ENCODE data around the gene BICD1.
A peak's percentile ranks its signal among the peaks of the same experiment; 100 is the strongest.

Gene BICD1

DNA sequence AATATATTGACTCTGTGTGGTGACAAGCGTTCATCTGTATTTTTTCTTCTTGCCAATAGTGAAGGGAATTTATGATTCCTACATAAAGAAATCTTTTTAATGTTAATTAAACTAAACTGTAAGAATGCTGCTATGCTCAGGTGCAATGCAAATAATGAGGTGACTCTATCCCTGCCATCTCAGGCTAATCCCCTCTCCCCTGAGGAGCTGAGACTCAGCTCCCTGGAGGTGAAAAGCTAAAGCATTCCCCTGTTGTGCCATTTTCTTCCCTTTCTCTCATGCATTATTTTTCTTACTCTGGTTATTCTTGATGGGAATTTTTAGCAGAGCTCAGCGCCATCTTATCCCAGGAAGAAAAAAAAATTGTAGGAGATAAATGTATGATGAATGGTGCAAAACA lies 178.8 kb downstream of the BICD1 start:
- no peak for DNase-seq

DNA sequence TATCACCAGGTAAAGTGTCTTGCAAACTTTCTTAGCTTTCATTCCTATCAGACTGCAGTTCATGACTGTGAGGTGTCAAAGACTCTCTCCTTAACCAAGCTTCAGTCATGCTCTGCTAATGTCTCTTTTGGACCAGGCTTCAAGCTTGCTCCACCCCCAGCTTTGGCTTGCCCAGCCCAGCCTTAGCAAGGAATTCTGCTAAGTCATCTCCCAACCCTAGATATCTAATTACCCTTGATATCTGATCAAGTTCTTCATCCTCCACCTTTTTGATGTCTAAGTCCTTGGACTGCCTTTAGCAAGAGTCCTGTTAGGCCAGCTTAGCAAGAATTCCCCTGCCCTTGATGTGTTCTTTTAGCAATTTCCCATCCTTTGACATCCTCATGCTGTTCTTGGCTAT lies 183.8 kb downstream of the BICD1 start:
- no peak for DNase-seq

DNA sequence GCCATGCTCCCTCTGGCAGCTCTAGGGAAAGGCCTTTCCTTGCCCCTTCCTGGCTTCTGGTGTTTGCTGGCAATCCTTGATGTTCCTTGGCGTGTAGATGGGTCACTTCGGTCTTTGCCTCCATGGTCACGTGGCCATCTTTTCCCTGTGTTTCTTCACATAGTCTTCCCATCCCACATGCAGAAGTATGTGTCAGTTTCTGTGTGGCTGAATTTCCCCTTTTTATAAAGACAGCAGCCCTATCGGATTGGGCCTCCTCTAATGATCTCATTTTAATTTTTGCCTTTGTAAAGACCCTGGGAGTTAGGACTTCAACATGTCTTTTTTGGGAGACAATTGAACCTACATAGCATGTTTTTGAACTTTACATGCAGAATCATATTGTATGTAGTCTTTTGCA lies 185.5 kb downstream of the BICD1 start:
- no peak for DNase-seq

DNA sequence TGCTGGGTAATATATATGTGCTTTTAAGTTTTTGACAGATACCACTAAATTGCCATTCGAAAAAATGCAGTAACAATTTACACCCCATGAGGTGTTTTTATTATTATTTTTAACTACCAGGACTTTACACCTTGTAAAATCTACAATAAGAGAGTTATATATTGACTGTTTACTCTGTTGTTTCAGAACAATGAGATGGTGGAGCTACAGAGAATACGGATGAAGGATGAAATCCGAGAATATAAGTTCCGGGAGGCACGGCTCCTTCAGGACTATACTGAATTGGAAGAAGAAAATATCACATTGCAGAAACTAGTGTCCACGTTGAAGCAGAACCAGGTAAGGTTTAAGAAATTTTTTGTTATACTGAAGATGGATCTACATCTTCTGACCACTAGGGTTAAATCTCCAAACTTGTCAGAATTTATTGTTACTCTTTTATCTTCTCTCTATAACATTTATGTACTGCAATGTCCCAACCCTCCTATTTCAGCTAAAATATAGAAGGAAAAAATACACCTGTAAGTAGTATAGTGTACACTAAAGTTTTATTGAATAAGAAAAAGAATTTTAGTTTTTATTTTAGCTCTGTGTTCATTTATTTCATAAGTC lies 187.3 kb downstream of the BICD1 start:
- DNase-seq, result no peak

DNA sequence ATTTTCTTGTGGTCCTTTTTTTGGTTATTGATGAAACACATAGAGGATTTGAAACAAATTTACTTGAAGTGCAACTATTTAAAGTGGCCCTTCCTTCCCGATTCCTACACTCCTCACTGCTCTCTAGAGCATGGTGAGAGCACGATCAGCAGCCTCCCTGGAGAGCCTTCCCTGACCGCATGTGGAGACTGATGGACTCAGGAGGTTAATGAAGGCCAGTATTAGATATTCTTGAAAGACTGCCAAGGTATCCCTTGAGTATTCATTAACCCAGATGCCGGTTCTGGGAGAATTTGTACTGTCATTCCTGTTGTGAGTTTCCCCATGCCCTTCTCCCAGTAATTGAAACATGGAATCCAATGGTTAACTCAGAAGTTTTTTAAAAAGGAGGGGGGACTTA lies 189.9 kb downstream of the BICD1 start:
- DNase-seq, result no peak

DNA sequence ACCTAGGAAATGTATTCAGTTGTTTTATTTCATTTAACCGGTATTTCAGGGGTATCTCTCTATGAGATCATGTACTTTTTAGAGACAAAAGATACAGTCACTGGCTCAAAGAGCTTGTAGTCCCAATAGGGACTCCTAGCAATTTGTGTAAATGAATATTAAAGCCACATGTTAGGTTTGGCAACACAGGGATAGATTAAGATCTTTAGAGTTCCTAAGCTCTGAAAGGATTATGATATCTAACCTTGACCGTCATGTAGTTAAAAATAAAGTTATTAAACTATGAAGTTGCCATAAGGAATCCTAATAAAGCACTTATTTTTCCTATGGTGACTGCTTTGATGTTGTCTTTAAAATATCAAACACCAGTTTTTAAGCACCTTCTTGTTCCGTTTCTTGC lies 192.3 kb downstream of the BICD1 start:
- no peak for DNase-seq

DNA sequence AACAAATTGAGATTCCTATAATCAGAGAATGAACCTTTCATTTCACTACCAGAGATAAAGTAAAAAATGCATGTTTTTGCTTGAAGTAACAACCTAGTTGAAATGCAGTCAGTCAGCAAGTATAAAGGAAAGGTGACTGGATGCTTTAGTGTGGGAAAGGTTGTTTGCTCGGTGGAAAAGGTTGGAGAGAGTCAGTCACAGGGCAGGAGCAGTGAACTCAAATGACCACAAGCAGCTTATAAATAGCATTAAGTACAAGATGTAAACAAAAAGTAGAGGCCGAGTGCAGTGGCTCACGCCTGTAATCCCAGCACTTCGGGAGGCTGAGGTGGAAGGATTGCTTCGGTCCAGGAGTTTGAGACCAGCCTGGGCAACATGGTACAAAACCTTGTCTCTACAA lies 194.6 kb downstream of the BICD1 start:
- no peak for DNase-seq

DNA sequence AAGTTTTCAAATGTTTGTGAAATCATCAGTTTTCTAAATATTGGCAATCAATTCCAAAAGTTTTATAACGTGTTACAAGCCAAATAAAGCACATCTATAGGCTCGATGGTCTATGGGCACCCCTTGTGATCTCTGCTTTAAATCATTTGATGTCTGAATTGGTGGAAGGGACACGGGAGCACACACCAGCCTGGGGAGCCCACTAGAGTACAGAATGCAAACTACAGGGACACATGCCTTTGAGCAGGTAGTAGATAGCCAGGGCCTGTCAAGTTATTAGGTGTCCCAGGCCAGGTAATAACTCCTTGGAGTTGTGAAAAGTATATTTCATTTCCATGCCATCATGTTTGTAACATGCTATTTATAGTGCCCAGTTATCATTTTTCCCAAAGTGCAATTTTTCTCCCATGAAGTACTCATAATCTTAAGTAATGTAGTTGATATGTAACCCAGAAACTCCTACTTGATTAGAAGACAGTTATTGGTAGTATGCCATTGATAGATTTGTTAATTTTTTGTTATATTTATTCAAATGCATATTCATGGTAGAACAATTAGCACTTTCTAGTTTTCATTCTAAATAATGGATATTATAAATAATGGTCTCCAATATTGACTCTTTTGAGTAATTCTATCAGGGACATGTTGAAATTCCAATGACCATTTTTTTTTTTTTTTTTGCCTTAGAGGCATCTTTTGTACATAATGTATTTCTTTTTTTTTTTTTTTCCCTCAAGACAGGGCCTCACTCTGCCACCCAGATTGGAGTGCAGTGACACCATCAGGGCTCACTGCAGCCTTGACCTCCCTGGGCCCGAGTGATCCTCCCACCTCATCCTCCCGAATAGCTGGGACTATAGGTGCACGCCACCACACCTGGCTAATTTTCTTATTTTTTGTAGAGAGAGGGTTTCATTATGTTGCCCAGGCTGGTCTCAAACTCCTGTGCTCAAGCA lies 195.8 kb downstream of the BICD1 start:
- no peak for DNase-seq

DNA sequence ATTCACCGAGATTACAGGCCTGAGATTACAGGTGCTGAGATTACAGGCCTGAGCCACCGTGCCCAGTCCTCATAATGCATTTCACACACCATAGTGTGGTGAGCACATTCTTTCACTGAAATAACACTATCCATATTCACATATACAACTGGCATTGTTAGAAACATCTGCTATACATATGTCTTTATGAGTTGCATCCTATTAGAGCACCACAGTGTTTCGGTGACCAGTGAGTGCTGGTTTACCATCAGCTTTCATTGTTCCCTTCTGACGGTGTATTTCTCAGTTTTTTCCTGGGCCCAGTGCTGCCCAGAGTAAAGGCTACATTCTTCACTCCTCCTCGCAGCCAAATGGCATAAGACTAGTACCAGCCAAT lies 196.5 kb downstream of the BICD1 start:
- no peak for DNase-seq

DNA sequence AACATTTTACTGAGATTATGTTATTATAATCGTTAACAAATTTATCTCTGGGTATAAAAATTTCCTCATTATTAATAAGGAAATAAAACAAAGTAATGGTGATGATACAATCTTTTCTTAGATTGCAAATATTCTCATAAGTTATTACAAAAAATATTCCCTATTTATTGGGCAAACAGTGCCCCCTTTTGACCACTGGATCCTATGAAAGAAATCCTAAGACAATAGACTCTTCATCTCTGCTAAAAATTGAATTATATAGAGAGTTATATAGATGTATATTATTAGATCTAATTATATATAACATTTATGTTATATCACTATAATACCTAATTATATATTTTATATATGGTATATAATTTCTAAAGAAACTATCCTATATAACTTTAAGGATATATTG lies 198.5 kb downstream of the BICD1 start:
- DNase-seq, result peak; percentile 22

DNA sequence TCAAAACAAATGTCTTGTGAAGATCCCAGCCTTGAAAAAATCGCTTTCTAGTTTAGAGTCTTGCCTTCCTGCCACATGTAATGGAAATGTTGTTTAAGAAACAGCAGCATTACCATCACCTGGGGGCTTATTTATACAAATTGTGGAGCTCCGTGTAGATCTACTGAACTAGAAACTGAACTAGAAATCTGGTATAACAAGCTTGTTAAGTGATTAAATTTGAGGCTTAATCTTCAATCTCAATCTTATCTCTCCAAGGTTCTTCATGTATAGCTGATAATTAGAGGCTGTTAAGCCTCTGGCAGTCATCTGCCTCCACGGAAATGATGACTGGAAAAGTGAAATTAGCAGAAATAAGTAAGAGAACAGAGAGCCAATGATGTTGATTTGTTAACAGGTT lies 200.7 kb downstream of the BICD1 start:
- no peak for DNase-seq

DNA sequence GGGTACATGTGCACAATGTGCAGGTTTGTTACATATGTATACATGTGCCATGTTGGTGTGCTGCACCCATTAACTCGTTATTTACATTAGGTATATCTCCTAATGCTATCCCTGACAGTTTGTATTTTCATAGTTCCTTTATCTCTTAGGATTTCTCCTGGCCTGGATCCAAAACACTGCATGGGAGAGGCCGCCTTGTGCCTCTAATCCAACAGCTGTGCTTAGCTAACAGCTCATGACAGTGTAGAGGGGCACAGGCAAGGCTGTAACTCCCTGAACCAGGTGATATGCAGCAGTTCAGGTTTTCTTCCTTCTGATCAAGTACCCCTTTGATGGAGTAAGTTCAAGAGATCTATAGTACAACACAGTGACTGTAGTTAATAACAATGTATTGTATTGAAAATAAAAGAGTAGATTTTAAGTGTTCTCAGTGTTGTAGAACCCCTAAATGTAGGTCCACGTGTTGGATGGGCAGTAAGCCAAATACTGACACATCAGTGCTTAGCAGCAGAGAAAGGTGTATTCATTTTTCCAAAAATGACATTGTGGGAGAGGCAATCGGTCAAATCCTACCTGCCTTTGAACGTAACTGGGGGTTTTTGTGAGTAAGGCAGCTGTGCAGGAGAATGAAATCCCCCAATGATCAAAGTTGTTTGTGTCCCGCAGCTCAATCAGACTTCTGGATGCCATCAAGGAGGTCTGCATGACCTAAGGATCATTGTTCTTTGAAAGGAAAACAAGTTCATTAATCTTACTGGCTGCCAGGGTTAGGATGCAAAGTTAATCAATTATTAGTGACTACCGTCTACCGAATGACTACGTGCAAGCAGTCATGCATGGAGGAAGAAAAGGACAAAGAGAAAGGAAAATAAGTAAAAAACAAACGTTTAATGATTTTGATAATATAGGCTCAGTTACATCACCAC lies 203.4 kb downstream of the BICD1 start:
- DNase-seq, result no peak

DNA sequence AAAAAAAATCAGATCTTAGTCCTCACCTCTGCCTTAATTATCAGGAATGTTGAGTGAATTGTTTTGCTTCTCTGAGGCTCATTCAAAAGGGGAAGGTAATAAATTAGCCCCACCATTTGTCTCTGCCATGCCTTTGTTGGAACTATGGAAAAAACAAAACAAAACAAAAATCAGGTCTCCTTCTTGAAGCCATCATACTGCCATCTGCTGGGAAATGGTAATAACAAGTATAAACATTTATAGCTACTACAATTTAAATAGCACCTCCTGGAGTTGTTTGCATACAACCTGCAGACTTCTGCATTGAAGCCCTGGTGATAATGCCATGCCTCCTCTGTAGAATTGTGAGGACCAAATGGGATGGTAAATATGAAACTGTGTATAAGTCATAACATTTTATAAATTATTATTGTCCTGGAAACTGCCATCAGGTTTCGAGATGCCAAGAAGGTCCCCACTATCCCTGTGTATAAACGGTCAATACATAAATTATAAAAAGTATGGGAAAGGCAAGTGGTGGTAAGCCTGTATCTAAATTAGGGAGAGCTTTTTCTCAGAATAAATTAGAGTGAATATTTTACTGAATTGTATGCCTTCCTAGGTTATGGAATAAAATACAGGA lies 205.5 kb downstream of the BICD1 start:
- peak; percentile 5 for DNase-seq

DNA sequence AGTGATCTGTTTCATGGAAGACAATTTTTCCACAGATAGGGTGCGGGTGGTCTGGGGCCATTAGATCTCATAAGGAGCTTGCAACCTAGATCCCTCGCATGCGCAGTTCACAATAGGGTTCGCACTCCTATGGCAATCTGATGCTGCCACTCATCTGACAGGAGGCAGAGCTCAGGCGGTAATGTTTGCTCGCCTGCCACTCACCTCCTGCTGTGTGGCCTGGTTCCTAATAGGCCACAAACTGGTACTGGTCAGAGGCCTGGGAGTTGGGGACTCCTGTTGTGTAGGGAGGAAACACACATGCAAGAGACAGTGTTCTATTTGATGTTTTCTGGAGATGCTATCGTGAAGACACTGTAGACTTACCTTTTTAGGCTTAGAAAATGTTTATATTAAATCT lies 215.7 kb downstream of the BICD1 start:
- no peak for DNase-seq

DNA sequence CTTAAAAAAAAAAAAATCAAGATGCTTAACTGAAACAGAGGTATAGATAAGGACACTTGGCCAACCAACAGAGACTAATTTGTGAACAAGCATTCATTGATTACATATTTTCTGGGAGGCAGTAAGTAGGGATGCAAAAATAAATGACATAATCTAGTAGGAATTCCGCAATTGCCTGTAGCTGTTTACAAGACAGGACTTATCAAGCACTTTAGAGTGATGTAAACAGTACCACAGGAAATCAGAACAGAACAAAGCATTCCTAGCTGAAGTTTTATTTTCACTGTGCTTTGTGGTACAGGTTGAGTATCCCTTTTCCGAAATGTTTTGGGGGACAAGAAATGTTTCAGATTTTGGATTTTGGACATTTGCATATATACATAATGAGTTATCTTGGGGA lies 224.5 kb downstream of the BICD1 start:
- DNase-seq, result no peak

DNA sequence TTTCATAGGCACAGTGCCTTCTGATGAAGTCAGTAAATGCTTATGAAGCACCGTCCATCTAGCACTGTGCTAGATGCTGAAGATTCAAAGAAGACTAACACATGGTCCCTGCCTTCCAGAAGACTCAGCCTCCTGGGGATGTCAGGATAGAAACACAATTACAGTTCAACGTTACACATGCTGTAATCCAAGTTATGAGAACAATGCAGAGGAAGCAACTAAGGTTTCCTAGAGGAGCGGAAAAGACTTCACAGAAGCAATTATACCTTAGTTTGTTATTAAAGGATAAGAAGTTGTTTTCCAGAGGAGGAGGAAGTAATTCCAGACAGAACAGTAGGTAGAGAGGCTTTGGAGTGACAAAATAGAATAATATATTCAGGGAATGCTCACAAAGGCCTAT lies 225.8 kb downstream of the BICD1 start:
- DNase-seq, result no peak

DNA sequence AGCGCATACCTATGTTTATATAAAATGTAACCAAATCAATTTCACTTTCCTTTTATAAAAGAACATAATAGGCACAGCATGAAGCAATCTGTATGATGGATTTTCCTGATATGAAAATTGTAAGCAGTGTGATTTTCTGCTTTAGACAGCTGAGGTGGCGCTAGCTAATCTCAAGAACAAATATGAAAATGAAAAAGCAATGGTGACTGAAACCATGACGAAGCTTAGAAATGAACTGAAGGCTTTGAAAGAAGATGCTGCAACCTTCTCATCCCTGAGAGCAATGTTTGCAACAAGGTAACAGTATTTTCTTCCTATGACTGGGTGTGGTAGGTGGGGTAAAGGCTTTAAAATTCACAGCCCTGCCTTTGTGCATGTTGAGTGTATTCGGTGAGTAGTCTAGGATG lies 227.7 kb downstream of the BICD1 start:
- DNase-seq, result no peak

DNA sequence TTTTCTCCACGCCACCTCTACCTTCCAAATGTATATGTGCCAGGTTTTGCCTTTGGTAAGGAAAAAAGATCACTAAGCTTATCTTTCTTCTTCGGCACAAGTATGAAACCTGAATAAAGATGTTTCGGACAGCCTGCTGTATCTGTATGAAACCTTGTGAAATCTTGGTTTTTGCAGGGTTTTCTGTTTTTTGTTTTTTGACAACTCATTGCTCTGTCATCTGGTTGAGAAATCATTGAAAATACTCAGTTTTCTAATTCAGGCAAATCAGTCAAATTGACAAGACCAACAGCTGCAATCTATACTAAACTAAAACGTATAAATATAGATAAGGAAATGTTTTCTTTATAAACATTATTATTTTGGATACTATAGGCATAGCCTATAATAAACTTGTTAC lies 229.6 kb downstream of the BICD1 start:
- no peak for DNase-seq

DNA sequence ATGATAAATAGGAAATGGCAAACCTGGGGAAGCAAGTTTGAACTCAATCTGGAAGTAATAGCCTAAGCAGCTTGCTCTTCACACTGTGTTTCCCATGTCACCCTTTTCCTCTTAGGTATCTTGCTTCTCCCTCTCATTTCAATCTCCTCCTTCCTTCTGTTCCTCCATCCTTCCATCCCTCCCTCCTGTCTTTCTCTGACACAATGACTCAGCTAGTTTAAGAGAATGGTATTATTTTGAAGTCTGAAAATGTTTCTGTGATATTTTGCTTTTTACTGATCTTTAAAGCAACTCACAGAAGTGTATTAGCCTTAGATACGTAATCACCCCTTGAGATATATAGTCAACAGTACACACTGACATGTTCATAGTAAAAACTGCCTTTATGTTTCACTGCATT lies 236.8 kb downstream of the BICD1 start:
- DNase-seq, result no peak

DNA sequence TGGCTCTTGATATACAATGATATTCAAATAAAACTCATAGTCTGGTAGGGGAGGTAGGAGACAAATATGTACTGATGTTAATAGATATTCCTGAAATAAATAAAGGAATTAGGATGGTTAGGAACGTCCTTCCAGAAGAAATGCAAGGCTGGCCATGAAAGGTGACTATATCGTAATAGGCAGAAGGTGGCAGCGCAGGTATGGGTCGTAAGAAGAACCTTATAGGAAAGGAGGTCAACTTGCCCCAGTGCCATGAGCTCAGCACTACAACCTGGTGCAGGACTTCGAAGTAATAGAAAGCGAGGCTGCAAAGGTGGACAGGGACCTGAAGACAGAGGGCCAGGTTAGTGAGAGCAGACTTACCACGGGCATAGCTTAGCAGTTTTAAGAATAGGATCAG lies 237.4 kb downstream of the BICD1 start:
- no peak for DNase-seq

DNA sequence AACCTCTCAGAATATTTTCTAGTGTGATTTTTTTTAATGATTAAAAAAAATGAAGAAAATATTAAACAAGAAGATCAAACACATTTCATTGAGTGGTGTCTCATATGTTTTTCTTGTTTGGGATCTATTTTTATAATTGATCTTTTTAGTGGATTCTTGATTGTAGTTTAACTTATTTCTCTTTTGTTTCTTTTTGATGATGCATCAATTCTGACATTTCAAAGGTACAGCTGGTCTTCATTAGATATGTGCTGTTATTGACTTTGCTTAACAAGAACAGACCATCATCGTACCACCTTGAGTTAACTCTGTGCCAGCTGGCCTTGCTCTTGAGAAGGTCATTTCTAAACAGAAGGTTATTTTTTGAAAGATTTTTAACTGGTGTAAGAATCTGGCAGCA lies 246.9 kb downstream of the BICD1 start:
- no peak for DNase-seq

DNA sequence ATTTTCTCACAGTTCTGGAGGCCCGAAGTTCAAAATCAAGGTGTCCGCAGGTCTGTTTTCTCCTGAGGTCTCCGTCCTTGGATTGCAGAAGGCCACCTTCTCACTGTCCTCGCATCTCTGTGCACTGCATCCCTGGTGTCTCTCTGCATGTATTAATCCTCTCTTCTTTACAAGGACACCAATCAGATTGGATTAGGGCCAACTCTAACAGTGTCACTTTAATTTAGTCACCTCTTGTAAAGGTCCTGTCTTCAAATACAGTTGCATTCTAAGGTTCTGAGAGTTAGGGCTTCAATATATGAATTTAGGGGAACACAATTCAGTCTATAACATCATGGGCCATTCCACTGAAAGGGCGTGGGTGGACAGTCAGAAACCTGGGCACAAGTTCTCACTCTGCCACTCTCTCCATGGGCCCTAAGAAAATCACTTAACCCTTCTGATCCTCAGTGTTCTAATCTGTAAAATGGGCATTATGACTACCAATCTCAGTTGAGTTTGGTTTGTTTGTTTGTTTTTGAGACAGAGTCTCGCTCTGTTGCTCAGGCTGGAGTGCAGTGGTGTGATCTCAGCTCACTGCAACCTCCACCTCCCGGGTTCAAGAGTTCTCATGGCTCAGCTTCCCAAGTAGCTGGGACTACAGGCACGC lies 251.1 kb downstream of the BICD1 start:
- no peak for DNase-seq

DNA sequence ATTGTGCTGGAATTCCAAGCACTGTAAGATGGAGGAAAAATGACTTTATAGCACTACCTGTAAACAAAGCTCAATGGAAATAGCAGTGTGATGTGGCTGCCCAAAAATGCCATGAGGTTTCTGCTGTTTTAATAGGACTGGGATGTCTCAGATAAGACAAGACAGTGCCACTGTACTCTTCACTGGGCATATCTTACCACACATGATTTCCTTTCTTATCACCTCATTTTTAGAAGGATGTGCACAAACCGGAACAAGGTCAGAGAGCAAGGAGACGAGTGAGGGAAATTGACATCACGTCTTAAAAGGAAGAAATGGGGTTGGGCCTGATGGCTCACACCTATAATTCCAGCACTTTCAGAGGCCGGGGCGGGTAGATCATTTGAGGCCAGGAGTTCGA lies 254.3 kb downstream of the BICD1 start:
- DNase-seq, result no peak

Measured in midbrain (tissue), 1 donor.